ENCODE data around the gene ADTRP.
"Not testable (repeated sequence)": the region's sequence is repeated elsewhere in the genome, so short reads cannot be mapped to it uniquely, and the experiment has no call there.

The ADTRP gene

DNA sequence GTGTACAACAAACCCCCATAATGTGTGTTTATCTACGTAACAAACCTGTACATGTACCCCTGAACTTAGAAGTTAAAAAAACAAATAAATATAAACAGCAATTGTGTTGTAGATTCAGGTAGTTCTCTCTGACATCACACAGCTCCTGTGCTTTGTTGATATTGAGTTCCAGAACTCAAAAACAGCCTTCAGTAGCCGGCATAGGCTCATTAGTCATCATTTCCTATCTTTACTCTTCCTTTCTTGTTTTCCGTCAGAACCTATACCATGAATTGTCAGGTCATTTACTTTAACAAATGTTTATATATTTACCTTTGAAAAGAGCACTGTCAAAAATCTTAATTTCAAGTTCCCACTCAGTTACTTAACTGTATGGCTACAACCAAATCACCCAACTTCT, 88.8 kb downstream of the ADTRP start:
- DNase-seq: no peak

DNA sequence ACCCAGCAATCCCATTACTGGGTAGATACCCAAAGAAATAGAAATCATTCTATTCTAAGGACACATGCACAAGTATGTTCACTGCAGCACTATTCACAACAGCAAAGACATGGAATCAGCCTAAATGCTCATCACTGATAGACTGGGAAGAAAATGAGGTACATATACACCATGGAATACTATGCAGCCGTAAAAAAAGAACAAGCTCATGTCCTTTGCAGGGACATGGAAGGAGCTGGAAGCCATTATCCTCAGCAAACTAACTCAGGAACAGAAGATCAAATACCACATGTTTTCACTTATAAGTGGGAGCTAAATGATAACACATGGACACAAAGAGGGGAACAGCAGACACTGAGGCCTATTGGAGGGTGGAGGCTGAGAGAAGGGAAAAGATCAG, 89.2 kb downstream of the ADTRP start:
- DNase-seq: not testable (repeated sequence)

DNA sequence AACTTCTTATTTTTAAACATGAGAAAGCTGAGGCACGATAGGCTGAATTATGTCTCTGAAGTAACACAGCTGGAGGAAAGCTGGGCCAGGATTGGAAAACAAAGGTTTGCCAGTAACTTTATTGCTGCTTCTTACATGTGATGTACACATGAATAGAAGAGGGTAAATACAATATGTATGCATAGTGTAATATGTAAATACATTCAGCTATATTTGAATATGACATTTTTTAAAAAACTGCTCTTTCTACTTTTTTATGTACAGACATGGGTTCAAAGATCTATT, 90.2 kb downstream of the ADTRP start:
- DNase-seq: no peak

DNA sequence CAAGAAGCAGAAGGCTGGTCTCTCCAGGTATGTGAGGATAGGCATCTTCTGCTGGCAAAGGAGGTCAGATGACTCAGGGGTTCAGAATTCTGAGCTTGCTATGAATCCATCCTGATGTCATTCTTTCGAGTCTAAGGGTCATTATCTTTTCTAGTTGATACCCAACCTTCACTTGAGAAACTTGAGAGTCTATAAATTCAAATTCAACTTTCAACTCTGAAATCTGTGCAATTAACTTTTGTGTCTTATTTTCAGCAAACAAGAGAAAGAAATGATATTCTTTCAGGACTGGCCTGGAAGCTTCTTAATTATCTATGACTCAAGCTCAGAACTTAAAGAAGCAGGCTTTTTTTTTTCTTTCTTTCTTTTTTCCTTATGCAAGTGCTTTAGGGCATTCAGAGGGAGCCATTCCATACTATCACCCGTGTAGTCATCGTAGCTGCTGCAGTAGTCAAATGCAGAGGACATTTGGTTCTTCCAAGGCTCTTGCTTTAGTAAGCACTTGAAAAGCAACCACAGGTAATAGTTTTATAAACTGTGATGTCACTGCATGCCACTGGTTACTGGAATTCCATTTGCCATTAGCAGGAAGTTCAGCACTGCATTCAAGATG, 93.0 kb downstream of the ADTRP start:
- no peak for DNase-seq

DNA sequence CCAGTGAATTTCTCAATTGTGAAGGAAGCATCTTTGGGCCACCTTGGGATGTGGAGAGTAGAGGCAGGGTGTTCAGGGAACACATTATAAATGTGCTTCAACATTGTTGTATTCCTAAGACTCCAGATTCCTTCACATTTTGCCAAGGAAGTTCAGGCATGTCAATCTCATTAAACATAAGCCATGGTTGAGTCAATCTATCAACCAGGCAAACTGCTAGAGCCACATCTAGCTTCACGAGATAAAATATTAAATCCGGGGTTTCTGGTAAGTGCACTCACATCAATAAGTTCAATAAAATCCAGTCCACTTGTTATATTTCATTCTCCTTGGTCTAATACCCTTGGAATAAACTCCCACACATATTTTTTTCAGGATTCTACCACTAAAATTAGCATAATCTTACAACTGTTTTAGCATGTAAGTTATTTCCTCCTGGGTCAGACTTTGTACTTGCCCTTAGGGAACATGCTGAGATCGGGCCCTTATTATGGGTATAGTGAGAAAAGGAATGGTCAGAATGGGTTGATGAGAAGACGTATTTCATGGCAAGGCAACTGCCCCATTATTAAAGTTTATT, 93.6 kb downstream of the ADTRP start:
- no peak for DNase-seq

DNA sequence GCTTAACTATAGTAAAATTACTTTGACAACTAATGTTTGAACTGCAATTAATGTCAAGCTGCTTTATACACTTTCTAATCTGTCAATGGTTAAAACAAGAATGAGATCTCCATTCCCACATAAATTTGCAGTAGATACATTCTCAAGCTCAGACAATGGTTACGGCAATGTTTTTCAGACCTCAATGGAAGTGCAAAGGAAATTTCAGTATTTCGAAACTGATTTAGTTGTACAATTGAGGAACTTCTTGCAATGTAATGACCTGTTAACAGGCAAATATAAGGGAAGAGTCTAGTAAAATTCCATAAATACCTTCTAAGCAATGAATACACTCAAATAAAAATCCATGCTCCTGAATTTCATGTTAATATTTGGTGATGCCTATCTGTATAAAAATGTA, 94.7 kb downstream of the ADTRP start:
- no peak for DNase-seq

DNA sequence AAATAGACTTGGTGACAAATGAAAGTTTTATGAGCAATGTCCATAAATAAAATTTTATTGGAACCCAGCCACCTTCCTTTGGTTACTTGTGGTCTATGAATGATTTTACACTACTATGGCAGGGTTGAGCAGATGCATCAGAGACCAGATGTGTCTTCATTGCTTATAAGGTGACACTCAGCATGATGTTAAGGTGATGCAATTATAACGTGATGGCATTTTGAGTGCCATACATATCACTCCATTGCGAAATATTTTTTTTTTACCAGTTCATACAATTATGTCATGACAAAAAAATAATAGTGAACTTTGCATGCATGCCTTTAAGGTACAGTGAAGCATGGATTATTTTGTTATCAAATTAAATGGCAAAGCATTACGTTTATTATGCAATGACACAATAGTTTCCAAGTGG, 96.0 kb downstream of the ADTRP start:
- DNase-seq: no peak

DNA sequence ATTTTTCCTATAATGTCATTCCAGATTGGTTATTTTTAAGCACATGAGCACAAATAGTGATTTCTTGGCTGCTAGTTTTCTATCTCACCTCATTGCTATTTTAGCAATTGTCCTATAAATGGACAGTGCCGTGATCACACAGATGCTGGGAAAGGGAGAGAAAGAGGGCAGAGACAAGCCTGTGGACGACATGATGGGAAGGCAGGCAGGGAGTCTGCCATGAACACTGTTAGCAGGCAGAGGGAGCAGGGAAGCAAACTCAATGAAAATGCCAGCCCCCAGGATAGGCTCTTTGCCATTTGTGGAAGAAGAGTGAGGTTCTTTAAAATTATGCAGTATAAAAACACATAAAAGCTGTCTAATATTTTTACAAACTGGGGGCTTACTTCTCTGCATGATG, 96.8 kb downstream of the ADTRP start:
- no peak for DNase-seq

DNA sequence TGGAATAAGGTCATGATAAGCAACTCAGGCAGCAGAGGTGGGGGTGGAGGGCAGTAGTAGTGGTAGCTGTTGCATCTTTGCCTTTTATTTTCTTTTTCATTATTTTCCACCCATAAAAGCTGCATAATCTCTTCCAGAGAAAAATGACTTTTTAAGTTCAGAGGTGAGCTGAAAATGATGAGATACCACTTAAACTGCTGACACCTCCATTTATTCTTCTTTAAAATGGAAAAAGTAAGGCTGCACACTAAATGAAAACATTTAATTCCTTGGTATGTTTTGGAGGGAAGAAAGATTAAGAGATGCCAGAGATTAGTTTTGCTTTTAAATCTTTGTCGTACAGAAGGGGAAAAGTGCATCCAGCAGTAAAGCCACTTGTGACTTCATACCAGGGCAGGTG, 97.2 kb downstream of the ADTRP start:
- no peak for DNase-seq

DNA sequence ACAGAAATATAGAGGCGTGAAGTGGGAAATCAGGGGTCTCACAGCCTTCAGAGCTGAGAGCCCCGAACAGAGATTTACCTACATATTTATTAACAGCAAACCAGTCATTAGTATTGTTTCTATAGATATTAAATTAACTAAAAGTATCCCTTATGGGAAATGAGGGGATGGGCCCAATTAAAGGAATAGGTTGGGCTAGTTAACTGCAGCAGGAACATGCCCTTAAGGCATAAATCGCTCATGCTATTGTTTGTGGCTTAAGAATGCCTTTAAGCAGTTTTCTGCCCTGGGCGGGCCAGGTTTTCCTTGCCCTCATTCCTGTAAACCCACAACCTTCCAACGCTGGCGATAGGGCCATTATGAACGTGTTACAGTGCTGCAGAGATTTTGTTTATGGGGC, 98.1 kb downstream of the ADTRP start:
- DNase-seq: not testable (repeated sequence)

DNA sequence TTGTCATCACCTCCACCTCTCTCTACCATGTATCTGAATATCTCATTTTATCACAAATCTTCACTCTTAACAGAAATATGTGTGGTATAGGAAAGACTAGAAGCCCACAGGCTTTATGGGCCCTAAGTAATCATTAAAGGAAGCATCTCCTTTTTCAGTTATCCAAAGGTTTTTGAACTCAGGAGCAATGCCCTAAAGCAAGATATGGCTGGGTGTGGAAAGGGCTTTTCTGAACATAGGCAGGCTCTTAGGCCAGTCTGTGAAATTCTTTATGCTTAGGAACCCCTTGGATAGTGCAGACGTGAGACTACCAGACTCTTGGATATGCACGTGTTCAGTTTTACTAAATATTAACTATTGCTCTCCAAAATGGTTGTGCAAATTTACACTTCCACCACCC, 99.5 kb downstream of the ADTRP start:
- DNase-seq: no peak

DNA sequence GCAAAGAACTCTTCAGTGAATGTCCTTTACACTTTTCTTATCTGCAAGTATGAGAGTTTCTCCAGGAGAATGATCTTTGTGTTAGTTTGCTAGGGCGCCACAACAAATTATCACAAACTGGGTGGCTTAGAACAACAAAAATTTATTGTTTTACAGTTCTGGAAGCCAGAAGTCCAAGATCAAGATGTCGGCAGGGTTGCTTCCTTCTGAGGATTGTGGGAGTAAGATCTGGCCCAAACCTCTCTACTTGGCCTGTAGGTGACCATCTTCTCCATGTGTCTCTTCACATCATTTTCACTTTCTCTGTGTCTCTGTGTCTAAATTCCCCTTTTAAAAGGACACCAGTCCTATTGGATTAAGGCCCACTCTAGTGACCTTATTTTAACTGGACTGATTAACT, 103.0 kb downstream of the ADTRP start:
- DNase-seq: no peak

DNA sequence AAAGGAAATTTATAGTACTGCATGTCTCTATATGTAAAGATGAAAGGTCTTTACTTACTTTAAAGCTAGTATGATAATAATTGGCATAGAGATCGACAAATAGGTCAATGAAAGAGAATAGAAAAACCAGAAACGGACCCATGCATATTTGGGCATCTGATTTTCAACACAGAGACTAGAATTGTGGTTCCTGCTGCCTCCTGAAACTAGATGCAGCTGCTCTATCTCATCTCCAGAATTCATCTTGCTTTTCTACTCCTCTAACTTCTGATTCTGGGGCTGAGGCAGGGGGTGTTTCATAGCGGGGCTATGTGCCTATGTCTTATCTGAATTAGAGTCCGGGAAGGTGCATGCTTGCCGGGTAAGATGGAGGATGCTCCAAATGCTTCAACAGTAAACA, 105.9 kb downstream of the ADTRP start:
- DNase-seq: no peak

DNA sequence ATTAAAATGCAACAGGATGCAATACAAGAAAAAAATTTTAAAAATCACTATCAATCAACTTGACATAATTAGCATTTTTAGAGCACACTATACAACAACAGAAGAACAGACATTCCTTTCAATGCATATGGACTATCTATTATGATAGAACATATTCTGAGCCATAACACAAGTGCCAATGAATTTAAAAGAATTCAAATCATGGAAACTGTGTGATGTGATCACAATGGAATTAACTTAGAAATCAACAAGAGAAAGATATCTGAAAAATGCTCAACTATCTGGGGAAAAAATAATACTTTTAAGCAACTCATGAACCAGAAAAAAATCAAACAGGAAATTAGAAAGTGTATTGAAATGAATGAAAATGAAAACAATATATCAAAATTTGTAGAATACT, 106.3 kb downstream of the ADTRP start:
- no peak for DNase-seq

DNA sequence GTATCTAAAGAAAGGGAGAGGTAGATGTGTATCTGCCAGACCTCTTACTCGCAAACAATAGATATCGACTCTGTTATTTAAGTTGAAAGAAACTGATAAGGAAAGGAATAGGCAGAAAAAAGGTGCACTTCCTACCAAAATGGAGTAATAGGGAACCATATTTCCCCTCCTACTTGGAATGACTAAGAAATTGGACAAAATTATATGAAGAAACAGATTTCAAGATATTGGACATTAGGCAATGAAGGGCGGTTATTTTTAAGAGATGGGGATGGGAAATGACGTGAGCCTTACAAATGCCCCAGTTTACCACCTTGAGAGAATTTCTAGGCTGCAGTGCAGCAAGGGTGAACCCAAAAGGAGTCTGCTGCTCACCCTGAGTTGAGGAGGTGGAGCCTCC, 108.9 kb downstream of the ADTRP start:
- no peak for DNase-seq

DNA sequence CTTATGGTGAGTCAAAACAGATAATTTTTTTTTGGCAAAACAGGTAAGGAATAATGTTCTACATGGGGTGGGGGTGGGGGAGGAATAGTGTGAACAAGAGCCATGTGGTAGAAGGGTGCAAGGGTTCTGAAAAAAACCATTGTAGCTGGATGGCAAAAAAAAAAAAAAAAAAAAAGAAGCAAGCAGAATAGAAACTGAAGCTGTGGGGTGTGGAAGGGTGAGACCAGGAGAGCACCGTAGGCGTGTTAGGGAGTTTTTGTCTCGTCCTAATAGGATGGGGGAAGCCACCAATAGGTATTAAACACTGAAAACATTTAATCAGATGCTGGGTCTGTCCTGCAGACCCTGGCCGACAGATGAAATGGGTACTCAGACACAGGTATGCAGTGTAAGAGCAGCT, 110.1 kb downstream of the ADTRP start:
- DNase-seq: no peak

DNA sequence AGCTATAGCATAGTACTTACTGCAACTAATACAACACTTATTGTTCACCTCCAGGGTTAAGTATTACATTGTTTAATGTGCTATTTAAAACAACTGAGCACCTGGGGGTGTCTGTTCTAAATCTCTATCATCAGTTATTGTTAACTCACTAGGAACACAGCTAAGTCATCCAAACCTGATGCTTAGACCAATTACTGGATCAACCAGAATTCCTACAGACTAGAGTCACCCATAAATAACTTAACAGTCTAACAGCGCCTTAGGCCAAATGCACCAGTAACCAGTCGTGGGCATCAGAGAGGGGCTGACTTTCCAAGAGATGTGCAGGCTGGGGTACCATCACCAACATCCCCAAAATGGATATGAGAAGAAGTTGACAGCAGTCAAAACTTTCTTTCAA, 110.7 kb downstream of the ADTRP start:
- no peak for DNase-seq

DNA sequence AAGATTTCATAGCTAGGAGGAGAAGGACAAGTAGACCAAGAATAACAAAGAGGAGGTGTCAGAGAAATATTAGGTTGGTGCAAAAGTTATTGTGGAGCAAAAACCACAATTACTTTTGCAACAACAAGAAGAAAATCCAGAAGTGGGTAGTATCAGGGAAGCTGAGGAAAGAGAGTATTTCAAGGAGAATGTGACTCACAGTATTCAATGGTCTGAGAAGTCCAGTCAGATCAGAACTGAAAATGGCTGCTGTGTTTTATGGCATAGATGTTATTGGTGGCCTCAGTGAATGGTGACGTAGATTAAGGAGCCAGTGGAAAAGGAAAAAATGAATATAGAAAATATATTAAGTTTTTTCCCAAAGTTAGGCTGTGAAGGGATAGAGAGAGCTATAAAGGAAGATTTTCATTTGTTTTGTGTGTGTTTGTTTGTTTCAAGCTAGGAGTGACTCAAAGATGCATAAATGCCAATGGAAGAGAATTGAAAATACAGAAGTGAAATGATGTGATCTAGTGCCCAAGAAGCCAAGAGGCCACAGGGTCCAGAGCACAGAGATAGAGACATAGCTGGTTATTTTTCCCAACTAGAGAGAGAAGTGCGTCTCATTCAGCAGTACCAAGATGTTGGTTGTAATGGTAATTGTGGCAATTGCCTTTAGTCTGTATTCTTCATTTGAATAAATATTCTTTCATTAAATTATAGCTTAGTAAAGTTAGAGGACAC, 112.8 kb downstream of the ADTRP start:
- DNase-seq: no peak

All from NCI-H774 (cell line).